Globus pallidus (tissue), 1 donor: ENCODE results near the gene RAB1A.
"Not testable (repeated sequence)": the region's sequence is repeated elsewhere in the genome, so short reads cannot be mapped to it uniquely, and the experiment has no call there.

ENCODE experiments used
- DNase-seq: peaks from one replicate; pipeline ENCODE4 v3.0.0-alpha.2; 2015; ENCODE audit warnings: low spot score

Gene RAB1A

DNA sequence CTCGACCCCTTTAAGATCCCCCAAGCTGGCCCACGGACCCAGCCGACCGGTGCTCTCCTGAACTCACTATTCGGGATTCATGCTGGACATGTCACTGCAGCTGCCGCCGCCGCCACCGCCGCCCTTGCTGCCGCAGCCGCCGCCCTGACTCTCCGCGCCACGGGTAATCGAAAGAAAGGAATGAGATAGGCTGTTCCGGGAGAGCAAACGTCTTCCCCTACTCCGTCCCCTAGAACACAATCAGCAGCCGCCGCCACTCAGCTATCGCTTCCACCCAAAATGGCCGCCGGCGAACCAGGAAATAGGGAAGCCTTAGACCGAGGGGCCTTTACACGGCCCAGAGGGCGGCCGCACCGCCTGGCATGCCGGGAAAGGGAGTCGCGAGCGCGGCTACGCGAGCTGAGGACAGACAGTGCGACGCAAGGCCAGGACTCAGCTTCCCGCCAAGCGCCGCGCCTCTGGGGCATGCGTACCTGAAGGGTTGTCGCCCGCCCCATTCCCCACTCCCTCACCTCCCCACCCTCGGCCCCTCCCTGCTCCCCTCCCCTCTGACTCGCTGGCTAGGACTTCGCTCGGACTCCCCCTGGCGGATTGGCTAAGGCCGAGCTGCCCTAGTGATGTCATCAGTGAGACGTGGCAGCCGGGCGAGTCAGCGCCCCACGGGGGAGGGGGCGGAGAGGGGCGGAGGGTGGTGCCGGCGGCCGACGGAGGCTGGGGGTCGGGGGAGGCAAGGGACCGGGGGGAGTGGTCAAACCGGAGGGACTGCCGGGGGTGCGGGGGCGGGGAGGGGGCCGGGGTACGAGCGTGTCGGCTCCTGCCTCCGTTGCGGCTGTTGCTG lies at the start of gene RAB1A:
Gene RAB1A, minus strand, starts transcription at position 281 of the 838 bp plus-strand sequence. Its CDS starts 191 bp downstream, at position 90.
- peak; percentile 100 for DNase-seq

GRCh38 chr2:65177751-65178442 lies 48.0 kb upstream of the RAB1A start:
- DNase-seq, result no peak

DNA sequence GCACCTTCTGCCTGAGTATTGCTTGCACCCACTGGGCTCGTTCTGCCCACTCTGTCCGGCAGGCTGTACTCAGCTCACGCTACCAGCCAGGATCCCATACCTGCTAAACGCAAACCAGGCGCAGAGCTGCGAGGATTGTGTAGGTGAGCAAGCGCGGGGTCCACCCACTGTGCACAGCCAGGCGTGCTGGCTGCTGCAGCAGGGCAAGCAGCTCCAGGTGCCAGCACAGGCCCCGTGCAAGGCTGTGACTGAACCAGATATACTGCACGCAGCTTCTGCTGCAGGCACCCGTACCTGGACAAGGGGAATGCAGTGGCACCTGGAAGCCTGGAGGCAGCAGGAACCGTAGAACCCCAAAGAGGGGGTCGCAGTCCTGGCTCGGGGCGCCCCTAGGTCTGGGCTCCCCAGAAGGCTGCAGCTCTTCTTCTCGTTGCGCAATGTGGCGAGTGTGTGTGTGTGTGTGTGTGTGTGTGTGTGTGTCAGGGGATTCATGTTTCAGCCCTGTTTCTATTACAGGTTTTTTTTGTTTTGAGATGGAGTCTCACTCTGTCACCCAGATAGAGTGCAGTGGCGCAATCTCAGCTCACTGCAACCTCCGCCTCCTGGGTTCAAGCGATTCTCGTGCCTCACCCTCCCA lies 46.1 kb upstream of the RAB1A start:
- no peak for DNase-seq

GRCh38 chr2:65174031-65174430 lies 44.1 kb upstream of the RAB1A start:
- not testable (repeated sequence) for DNase-seq

- DNase-seq, result no peak
Measured at GRCh38 chr2:65172994-65173790, 43.3 kb upstream of the RAB1A start.

DNA sequence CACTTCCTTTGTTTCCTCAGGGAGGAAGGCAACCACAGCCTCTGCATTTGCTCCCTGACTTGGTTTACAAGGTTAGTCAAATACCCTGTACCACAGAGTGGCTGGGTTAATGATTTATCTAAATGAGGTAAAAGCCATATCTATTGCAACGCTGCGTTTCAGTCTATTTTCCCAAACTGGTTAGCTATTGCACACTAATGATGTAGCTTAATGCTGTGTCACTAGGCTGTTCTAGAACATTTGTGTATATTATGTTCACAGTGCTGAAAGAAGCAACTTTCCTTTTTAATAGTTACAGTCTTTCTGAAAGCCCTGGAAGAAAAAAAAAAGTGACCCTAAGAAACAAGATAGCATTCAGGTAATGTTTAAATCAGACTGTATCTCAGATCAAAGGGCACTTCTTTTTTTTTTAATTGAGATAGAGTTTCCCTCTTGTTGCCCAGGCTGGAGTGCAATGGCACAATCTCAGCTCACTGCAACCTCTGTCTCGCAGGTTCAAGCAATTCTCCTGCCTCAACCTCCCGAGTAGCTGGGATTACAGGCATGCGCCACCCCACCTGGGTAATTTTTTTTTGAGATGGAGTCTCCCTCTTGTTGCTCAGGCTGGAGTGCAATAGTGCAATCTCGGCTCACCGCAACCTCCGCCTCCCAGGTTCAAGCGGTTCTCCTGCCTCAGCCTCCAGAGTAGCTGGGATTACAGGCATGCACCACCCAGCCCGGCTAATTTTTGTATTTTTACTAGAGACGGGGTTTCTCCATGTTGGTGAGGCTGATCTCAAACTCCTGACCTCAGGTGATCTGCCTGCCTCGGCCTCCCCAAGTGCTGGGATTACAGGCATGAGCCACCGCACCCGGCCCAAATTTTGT lies 40.9 kb upstream of the RAB1A start:
- not testable (repeated sequence) for DNase-seq

GRCh38 chr2:65169760-65170136 lies 39.8 kb upstream of the RAB1A start:
- no peak for DNase-seq

DNA sequence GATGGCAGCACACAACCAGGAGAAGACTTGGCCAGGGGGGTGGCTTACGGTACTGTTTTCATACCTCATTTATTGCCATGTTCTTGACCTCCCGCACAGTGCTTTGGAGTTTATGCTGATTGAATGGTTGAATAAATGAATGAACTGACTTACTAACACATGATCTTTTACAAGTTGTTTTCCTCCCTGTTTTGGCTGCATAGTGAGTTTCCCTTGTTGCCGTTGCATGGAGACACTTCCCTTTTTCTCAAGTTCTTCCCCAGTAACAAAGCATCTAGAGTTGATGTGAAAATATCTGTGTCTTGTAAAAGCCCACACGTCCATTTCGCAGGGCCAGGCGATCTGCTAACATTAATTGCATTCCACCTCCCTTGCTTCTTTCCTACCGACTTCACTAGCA lies 35.7 kb upstream of the RAB1A start:
- peak; percentile 46 for DNase-seq

GRCh38 chr2:65164426-65164891 lies 34.6 kb upstream of the RAB1A start:
- DNase-seq, result peak; percentile 54

DNA sequence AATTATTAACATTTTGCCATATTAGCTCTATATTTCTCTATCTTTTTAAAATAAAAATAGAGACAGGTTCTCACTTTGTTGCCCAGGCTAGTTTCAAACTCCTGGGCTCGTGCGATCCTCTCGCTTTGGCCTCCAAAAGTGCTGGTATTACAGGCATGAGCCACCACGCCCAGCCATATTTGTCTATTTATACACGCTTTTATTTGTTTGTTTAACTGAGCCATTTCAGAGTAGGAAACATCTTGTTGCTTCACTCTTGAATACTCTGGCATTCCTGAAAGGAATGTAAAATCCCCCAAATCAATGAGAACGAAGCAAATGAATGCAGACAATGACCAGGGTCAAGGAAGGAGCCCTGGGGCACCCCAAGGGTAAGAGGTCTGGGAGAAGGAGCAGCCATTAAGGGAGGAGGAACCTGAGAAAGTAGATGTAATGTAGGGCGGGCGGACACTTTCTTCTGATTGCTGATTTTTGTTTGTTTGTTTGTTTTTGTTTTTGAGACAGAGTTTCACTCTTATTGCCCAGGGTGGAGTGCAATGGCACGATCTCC lies 31.7 kb upstream of the RAB1A start:
- DNase-seq, result no peak

DNA sequence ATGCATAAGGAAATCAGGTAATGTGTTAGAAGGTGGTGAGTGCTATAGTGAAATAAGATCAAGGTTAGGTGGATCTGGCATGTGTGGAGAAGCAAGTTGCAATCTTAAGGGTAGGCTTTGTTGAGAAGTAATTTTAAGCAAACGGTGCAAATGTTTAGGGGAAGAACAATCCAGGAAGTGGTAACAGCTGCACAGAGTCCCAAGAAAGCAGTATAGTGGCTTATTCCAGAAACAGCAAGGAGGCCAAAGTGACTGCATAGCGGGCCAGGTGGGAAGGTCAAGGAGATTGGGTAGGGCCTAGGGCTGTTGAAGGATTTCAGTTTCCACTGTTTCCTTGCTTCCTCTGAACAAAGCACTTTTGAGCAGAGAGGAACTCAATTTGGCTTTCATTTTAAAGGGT lies 30.0 kb upstream of the RAB1A start:
- no peak for DNase-seq

DNA sequence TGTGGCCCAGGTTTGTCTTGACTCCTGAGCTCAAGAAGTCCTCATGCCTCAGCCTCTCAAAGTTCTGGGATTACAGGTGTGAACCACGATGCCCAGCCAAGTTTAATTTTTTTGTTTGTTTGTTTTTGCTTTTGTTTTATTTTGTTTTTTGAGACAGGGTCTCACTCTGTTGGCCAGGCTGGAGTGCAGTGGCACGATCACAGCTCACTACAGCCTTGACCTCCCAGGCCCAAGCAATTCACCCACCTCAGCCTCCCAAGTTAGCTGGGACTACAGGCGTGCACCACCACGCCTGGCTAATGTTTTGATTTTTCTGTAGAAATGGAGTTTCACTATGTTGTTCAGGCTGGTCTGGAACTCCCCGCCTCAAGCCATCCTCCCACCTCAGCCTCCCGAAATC lies 29.4 kb upstream of the RAB1A start:
- DNase-seq, result no peak

DNA sequence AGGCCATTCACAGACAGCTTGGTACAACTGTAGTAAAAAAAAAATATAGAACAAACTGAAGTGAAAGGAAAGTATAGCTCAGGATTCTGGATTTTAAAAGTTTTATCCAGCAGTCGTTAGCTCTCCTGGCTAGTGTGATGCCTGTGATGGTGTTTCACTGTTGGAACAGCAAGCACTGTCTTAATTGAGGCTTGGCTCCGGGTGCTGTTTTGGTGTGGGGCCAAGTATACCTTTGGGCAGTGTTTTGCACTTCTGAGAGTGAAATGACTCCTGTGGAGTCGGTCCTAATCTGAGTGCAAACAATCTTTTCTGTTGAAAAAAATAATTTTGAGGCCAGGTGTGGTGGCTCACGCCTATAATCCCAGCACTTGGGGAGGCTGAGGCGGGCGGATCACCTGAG lies 28.7 kb upstream of the RAB1A start:
- DNase-seq, result no peak

DNA sequence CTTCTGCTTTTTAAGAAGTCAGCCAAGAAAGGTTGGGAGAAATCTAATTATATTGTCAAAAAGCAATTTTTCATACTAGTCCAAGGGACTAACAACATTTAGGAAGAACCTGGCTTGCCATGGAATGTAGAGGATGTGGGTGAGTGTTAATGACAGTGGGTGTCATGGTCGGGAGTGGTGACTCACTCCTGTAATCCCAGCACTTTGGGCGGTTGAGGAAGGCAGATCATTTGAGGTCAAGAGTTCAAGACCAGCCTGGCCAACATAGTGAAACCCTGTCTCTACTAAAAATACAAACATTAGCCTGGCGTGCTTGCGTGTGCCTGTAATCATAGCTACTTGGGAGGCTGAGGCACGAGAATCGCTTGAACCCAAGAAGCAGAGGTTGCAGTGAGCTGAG lies 27.9 kb upstream of the RAB1A start:
- DNase-seq, result not testable (repeated sequence)

GRCh38 chr2:65156041-65156440 lies 26.1 kb upstream of the RAB1A start:
- DNase-seq, result no peak

DNA sequence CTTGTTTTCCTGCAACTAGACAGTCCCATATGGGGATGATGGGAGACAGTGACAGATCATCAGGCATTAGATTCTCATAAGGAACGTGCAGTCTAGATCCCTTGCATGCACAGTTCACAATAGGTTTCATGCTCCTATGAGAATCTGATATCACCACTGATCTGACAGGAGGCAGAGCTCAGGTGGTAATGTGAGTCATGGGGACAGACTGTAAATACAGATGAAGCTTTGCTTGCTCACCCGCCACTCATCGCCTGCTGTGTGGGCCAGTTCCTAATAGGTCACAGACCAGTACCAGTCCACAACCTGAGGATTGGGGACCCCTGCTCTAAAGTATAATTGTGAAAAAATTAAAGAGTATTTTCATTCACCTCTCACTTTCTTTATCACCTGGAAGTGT lies 23.6 kb upstream of the RAB1A start:
- DNase-seq, result no peak

- DNase-seq, result no peak
Measured at GRCh38 chr2:65146078-65146477, 16.2 kb upstream of the RAB1A start.

GRCh38 chr2:65144571-65144970 lies 14.7 kb upstream of the RAB1A start:
- DNase-seq, result no peak

- peak; percentile 75 for DNase-seq
Measured at GRCh38 chr2:65142515-65142914, 12.6 kb upstream of the RAB1A start.

DNA sequence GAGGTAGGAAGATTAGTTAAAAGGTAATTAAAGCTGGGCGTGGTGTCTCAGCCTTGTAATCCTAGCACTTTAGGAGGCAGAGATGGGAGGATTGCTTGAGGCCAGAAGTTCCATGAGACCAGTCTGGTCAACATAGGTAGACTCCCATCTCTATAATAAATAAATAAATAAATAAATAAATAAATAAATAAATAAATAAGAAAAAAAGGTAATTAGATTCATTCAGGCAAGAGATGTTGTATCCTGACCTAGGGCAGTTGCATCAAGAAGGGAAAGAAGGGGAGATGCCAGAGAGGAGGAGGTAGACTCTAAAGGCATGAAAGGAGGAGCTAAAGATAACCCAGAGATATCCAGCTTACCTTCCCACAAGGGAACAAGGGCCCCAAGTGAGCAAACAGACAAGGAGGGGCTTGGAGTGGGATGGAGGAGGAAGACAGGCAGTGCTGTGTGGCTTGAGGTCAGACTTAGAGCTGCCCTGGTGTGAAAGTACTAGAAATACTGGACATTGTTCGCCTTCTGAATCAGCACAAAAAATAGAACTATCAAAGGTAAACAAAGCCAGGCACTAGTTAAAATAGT lies 7.4 kb upstream of the RAB1A start:
- DNase-seq, result no peak
